DND-41 (cell line): ENCODE results near the gene SCRN2.

Experiments
- ATAC-seq: fragments of 200-7000 bp; cut with Tn5 transposase; 3 replicates; pipeline ENCODE4 v1.9.1; 2021; ENCODE audit warnings: low read depth; ENCODE audit not compliant: insufficient read depth
- DNase-seq: peaks from one replicate; pipeline ENCODE4 v3.0.0-alpha.2; 2020
- H2AFZ ChIP-seq: 2 replicates; pipeline ENCODE4 v1.6.0; 2012; ENCODE audit warnings: low read depth, low read length
- H3K27ac ChIP-seq: 2 replicates; pipeline ENCODE4 v1.5.1; 2012; ENCODE audit warnings: low read length, inconsistent platforms
- H3K27me3 ChIP-seq: fragments of 200-600 bp; sonication (generic); 2 replicates; pipeline ENCODE4 v1.6.0; 2012; ENCODE audit warnings: low read length, mild to moderate bottlenecking, inconsistent platforms; ENCODE audit not compliant: insufficient read depth, poor library complexity
- H3K36me3 ChIP-seq: 2 replicates; pipeline ENCODE4 v1.5.1; 2012; ENCODE audit warnings: low read length, inconsistent platforms; ENCODE audit not compliant: insufficient read depth
- H3K4me1 ChIP-seq: 2 replicates; pipeline ENCODE4 v1.5.1; 2012; ENCODE audit warnings: mild to moderate bottlenecking, low read length; ENCODE audit not compliant: insufficient read depth
- H3K4me2 ChIP-seq: 2 replicates; pipeline ENCODE4 v1.6.0; 2012; ENCODE audit warnings: mild to moderate bottlenecking, moderate library complexity, low read length, inconsistent platforms; ENCODE audit not compliant: insufficient read depth
- H3K4me3 ChIP-seq, 2 experiments: fragments of 200-600 bp in 1 of 2; shearing (Covaris generic) in 1 of 2; 2 replicates each; pipeline ENCODE4 v1.5.1; 2012 to 2016; ENCODE audit warnings: inconsistent platforms in 2 of 2, low read length in 2 of 2, mild to moderate bottlenecking in 2 of 2, low read depth in 1 of 2, moderate library complexity in 1 of 2
- H3K79me2 ChIP-seq: 2 replicates; pipeline ENCODE4 v1.6.0; 2012; ENCODE audit warnings: low read length, inconsistent platforms; ENCODE audit not compliant: insufficient read depth
- H3K9ac ChIP-seq: 2 replicates; pipeline ENCODE4 v1.6.0; 2012; ENCODE audit warnings: low read depth, mild to moderate bottlenecking, inconsistent platforms, low read length, moderate library complexity
- H3K9me3 ChIP-seq: 2 replicates; pipeline ENCODE4 v1.5.1; 2012; ENCODE audit warnings: low read length, moderate library complexity, mild to moderate bottlenecking, inconsistent platforms; ENCODE audit not compliant: insufficient read depth, severe bottlenecking
- H4K20me1 ChIP-seq: 2 replicates; pipeline ENCODE4 v1.6.0; 2012; ENCODE audit warnings: low read length; ENCODE audit not compliant: insufficient read depth
- CTCF ChIP-seq: IDR thresholded peaks from 2 replicates; pipeline ENCODE4 v1.5.1; 2012; ENCODE audit warnings: borderline replicate concordance, low read length, moderate library complexity, mild to moderate bottlenecking; ENCODE audit not compliant: poor library complexity, severe bottlenecking; ENCODE audit errors: extremely low read depth
- EZH2 ChIP-seq: IDR thresholded peaks from 3 replicates; pipeline ENCODE4 v1.6.1; 2012; ENCODE audit warnings: borderline replicate concordance, low read depth, mild to moderate bottlenecking, moderate library complexity, low read length, inconsistent platforms; ENCODE audit not compliant: severe bottlenecking

The SCRN2 gene

GRCh38 chr17:47862621-47863440 is 21.8 kb upstream of the SCRN2 start:
- Histone ChIP-seq H3K79me2 (no peaks in the 10 kb centered on the region), H3K9me3 (no peaks in the 10 kb centered on the region), H3K27me3 (no peaks in the 10 kb centered on the region), H3K36me3 (no peaks in the 10 kb centered on the region), H3K4me3 (no peak overlapping the region), H3K9ac (no peak overlapping the region), H2AFZ (no peak overlapping the region), H3K4me1 (no peaks in the 10 kb centered on the region), H3K27ac (no peak overlapping the region), H4K20me1 (no peaks in the 10 kb centered on the region), H3K4me2 (no peak overlapping the region)
- DNase-seq = no peak
- no peak for ATAC-seq
- TF ChIP-seq EZH2 (no peak), CTCF (no peak)

- DNase-seq (no peak), ATAC-seq (no peak)
- Histone ChIP-seq H3K79me2 (no peaks in the 10 kb centered on the region), H3K4me2 (no peak overlapping the region), H2AFZ (no peak overlapping the region), H3K27ac (no peak overlapping the region), H4K20me1 (no peaks in the 10 kb centered on the region), H3K36me3 (no peaks in the 10 kb centered on the region), H3K27me3 (peaks cover 16% of the 10 kb centered on the region), H3K4me3 (no peak overlapping the region), H3K9me3 (no peaks in the 10 kb centered on the region), H3K9ac (no peak overlapping the region), H3K4me1 (no peaks in the 10 kb centered on the region)
- TF ChIP-seq CTCF = no peak
- no peak for TF ChIP-seq EZH2
Observed at GRCh38 chr17:47860386-47860785, 19.3 kb upstream of the SCRN2 start.

- ATAC-seq = no peak
- Histone ChIP-seq H3K4me1 (no peaks in the 10 kb centered on the region), H3K27me3 (peaks cover 40% of the 10 kb centered on the region), H3K36me3 (no peaks in the 10 kb centered on the region), H3K4me2 (no peak overlapping the region), H2AFZ (no peak overlapping the region), H3K27ac (no peak overlapping the region), H3K4me3 (no peak overlapping the region), H3K9ac (no peak overlapping the region), H3K9me3 (no peaks in the 10 kb centered on the region), H4K20me1 (no peaks in the 10 kb centered on the region), H3K79me2 (no peaks in the 10 kb centered on the region)
- TF ChIP-seq EZH2 (no peak), CTCF (no peak)
- DNase-seq = no peak
Observed at GRCh38 chr17:47857551-47858455, 16.7 kb upstream of the SCRN2 start.
